AG09309 (cell line): ENCODE results near the gene DUSP28.

Experiments used
- DNase-seq: peaks from one replicate; pipeline ENCODE4 v3.0.0-alpha.2; 2010; ENCODE audit warnings: low read depth
- H3K4me3 ChIP-seq: 2 replicates; pipeline ENCODE4 v1.5.1; 2011; ENCODE audit warnings: mild to moderate bottlenecking, low read depth, low read length, moderate library complexity; ENCODE audit not compliant: control insufficient read depth
- TF ChIP-seq, protein P1 (sequence below): IDR thresholded peaks from 2 replicates; pipeline ENCODE4 v1.5.1; 2011; ENCODE audit warnings: mild to moderate bottlenecking, low read depth, low read length, inconsistent platforms; ENCODE audit not compliant: insufficient read depth, control insufficient read depth; ENCODE audit errors: missing control alignments

Gene DUSP28

GRCh38 chr2:240566203-240567136, 6.3 kb downstream of the DUSP28 start:
- DNase-seq, result no peak
- TF ChIP-seq, protein P1, sequence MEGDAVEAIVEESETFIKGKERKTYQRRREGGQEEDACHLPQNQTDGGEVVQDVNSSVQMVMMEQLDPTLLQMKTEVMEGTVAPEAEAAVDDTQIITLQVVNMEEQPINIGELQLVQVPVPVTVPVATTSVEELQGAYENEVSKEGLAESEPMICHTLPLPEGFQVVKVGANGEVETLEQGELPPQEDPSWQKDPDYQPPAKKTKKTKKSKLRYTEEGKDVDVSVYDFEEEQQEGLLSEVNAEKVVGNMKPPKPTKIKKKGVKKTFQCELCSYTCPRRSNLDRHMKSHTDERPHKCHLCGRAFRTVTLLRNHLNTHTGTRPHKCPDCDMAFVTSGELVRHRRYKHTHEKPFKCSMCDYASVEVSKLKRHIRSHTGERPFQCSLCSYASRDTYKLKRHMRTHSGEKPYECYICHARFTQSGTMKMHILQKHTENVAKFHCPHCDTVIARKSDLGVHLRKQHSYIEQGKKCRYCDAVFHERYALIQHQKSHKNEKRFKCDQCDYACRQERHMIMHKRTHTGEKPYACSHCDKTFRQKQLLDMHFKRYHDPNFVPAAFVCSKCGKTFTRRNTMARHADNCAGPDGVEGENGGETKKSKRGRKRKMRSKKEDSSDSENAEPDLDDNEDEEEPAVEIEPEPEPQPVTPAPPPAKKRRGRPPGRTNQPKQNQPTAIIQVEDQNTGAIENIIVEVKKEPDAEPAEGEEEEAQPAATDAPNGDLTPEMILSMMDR, result peak; percentile 76
- peak overlapping the region; percentile 26 for H3K4me3 ChIP-seq

DNA sequence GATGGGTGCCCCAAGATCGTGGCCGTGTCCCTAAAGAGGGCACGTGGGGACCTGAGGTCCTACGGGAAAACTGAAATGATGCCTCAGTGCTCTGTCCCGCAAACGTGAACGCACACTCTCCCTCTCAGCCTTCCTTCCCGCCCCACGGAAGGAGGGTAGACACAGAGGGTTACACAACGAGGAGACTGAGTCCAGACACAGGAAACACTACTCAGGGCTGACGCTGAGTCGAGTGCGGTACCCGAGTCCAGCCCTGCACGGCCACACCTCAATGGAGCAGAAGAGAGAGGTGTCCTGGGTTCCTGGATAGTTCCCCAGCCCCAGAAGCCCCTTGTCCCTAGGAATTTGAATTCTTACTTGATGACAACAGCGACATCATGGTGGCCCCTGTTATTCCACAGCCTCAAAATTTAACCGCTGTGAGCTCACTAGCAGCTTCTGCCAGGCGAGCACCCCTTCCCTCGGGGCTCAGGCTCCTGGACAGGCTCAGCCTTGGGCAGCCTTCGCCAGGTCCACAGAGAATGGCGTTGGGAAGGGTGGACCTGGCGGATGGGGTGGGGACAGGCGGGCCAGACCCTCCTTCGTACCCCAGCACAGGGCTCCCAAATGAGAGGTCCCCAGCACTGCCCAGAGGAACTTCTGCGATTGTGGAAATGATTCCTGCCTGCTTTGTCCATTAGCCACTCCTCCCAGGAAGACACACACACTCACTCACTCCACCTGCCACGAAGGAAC, 7.1 kb downstream of the DUSP28 start:
- TF ChIP-seq, protein P1, result no peak
- no peak for DNase-seq
- peak overlapping the region; percentile 79 for H3K4me3 ChIP-seq

- peak within 1 kb of the TSS; percentile 79 for H3K4me3 ChIP-seq
- TF ChIP-seq, protein P1, result peak; percentile 3
- DNase-seq, result no peak
Observed at GRCh38 chr2:240567872-240568677, 7.9 kb downstream of the DUSP28 start, which contains the start of gene RNPEPL1. RNPEPL1 (plus strand) TSS chr2:240568484; CDS start chr2:240568587, 103 bp downstream.

GRCh38 chr2:240568678-240569522, 8.7 kb downstream of the DUSP28 start:
- TF ChIP-seq, protein P1, result no peak
- peak overlapping the region; percentile 50 for H3K4me3 ChIP-seq
- DNase-seq, result no peak

DNA sequence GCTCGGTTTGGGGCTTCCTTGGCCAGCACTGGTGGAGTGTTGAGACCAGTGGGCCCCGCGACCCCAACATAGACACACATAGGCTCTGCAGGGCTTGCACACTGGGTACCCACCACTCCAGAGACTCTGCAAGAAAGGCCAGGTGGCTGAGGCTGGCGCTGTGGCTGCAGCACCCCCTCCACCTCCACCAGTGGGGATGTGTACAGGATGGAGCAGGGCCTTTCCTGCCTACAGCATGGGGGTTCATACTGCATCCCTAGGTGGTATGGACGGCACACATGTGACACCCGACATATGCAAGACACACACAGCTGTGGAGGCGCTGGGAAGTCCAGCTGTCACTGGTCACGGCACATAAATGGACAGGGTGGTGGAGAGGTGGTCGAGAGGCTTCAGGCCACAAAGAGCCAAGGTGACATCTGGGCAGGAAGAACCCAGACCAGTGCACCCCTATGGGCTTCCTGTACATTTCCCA, 9.4 kb downstream of the DUSP28 start:
- H3K4me3 ChIP-seq, result peak overlapping the region; percentile 50
- TF ChIP-seq, protein P1, result no peak
- DNase-seq, result no peak
